Activated CD4-positive, alpha-beta memory T cell treated with anti-CD3 and anti-CD28 coated beads for 36 hours (primary cell): ENCODE results near the gene CREBRF. TPM values are rescaled to one million over a fixed set of nuclear protein-coding genes. Genes with fewer than 3 reads are reported as not detected.
"Not testable (repeated sequence)": the region's sequence is repeated elsewhere in the genome, so short reads cannot be mapped to it uniquely, and the experiment has no call there.

Experiments
- CTCF ChIA-PET: fragments of 350-600 bp; sonication (Branson Sonifier 250); formaldehyde crosslinking; loops from one replicate; lab custom pipeline; 2021; ENCODE audit warnings: antibody characterized with exemption, inconsistent platforms; lab: Charles Lee
- POLR2A ChIA-PET: fragments of 350-600 bp; sonication (Branson Sonifier 250); formaldehyde crosslinking; loops from one replicate; lab custom pipeline; 2021; ENCODE audit warnings: antibody characterized with exemption; lab: Charles Lee
- DNase-seq: peaks from one replicate; pipeline ENCODE4 v3.0.0-alpha.2; 2020
- H3K27ac Mint-ChIP-seq: one replicate; pipeline ENCODE4 v1.8.0; 2021; ENCODE audit warnings: mixed read lengths
- H3K27me3 Mint-ChIP-seq: one replicate; pipeline ENCODE4 v1.8.0; 2021; ENCODE audit warnings: mixed read lengths
- H3K36me3 Mint-ChIP-seq: one replicate; pipeline ENCODE4 v1.8.0; 2021; ENCODE audit warnings: mixed read lengths
- H3K4me1 Mint-ChIP-seq: one replicate; pipeline ENCODE4 v1.8.0; 2021; ENCODE audit warnings: low read depth, mixed read lengths
- H3K4me3 Mint-ChIP-seq: one replicate; pipeline ENCODE4 v1.8.0; 2021; ENCODE audit warnings: mild to moderate bottlenecking, mixed read lengths
- H3K9me3 Mint-ChIP-seq: one replicate; pipeline ENCODE4 v1.8.0; 2021; ENCODE audit warnings: mixed read lengths
- intact Hi-C: fragments of 100-400 bp; cut with micrococcal nuclease; formaldehyde crosslinking; loops from one replicate; pipeline ENCODE4 v1.15.1; 2023
- total RNA-seq, 2 experiments: library from RNA; stranded (reverse); gene quantifications; one replicate each; pipeline ENCODE4 v1.2.3, GENCODE V29; 2021

The CREBRF gene
- total RNA-seq, 2 experiments from 2014 or later: 15.3 to 16.3 TPM

DNA sequence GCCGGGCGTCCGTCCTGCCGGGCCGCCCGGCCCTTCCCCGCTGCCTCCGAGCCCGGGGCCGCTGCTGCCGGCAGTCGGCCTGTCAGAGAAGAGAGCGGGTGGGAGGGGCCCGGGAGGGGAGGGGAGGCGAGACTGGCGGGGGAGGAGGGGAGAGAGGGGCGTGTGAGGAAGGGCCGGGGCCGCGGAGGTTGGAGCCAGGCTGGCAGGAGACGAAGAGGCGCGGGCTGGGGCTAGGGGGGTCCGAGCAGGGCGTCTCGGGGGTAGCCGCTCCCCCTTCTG is 570 bp downstream of the CREBRF start:
- Mint-ChIP-seq H3K27me3 (no peaks in the 10 kb centered on the region), H3K4me1 (peaks cover 38% of the 10 kb centered on the region)
- POLR2A ChIA-PET: interaction anchor here (1.0 to 2.2 kb wide), 6 partner anchors 8 to 98 kb away, joined by 3 to 28 read pairs (median 4); partner anchors contain the start of genes ATP6V0E1 and RPL26L1

DNA sequence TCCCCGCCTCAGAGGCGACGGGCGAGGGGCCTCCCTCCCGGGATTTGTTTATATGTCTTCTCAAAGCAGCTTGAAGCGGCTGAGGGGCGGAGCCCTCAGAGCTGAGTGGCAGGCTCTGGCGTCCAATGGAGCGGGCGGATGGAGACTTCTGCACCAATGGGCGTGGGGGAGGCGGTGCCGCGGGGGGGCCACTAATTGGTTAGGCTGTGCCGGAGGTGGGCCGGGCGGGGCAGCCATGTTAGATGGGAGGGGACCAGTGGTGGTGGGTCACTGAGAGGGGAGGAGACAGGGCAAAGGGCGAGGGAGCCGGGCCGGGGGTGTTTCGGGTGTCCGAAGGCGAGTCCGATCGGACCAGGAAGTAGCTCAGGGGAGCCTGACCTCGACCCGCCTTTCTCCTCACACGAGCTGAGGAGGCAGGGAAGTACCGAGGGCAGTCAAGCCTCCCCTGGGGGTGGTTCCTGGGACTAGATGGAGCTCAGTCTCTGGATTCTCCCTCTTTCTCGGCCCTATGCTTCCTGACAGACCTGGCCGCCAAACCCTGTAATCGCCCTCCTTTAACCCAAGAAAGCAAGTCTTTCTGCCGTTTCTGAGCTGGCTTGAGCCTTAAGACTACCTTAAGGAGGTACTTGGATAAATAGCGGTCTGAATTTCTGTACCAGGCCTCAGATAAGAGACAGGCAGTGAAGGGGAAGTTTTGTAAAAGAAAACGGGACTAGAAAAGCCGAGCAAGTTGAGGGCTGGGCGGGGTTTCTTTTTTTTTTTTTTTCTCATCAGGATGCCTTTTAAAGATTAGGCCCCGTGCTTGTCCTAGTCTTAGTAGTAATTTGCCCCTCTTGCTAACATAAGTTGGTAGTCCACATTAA is 1.1 kb downstream of the CREBRF start:
- no peaks in the 10 kb centered on the region for H3K9me3 Mint-ChIP-seq
- peak overlapping the region; percentile 97 for H3K27ac Mint-ChIP-seq
- H3K36me3 Mint-ChIP-seq: no peaks in the 10 kb centered on the region
- H3K4me1 Mint-ChIP-seq: peaks cover 44% of the 10 kb centered on the region
- CTCF ChIA-PET: interaction anchor here (0.8 to 2.4 kb wide), 9 partner anchors 8 to 1668 kb away, joined by 3 to 25 read pairs (median 4); partner anchors contain the start of genes ATP6V0E1 and BNIP1
- H3K27me3 Mint-ChIP-seq: no peaks in the 10 kb centered on the region
- H3K4me3 Mint-ChIP-seq: peak overlapping the region; percentile 97
- DNase-seq: peak; percentile 100
- POLR2A ChIA-PET: interaction anchor here (0.6 to 2.2 kb wide), 9 partner anchors 8 to 98 kb away, joined by 3 to 28 read pairs (median 4); partner anchors contain the start of genes ATP6V0E1 and RPL26L1
- intact Hi-C loops: loop anchor here (1.0 to 5.0 kb wide), 12 partner anchors 8 to 1670 kb away; partner anchors contain the start of genes BNIP1, BOD1, CPEB4 and FBXW11

More for the DNA sequence above, 570 bp downstream of the CREBRF start:
- H3K27ac Mint-ChIP-seq: peak overlapping the region; percentile 97
- intact Hi-C loops: loop anchor here (1.0 to 5.0 kb wide), 12 partner anchors 9 to 1670 kb away; partner anchors contain the start of genes BNIP1, BOD1, CPEB4 and FBXW11
- H3K36me3 Mint-ChIP-seq: no peaks in the 10 kb centered on the region
- no peaks in the 10 kb centered on the region for H3K9me3 Mint-ChIP-seq
- DNase-seq: no peak
- peak overlapping the region; percentile 97 for H3K4me3 Mint-ChIP-seq
- CTCF ChIA-PET: interaction anchor here (0.8 to 2.4 kb wide), 8 partner anchors 9 to 1667 kb away, joined by 3 to 25 read pairs (median 4); partner anchors contain the start of genes ATP6V0E1 and BNIP1

DNA sequence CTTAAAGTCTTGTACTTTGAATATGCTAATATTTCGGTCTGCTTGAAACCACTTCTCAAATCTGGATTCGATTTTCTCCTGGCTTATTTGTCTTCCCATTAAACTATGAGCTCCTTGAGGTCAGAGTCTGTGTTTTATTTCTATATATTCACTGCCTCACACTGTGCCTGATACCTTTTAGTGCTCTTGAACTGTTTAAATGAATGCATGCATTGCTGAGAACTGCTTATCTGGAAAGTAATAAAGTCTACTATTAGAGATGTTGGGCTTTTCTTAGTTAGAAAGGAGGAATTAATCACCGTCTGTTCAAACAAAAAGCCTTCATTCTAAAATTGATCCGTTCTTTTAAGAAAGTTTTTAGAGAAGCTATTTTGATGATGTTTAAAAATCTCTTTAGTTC is 6.0 kb downstream of the CREBRF start:
- H3K36me3 Mint-ChIP-seq: no peaks in the 10 kb centered on the region
- POLR2A ChIA-PET: interaction anchor here (0.5 to 1.3 kb wide), 2 partner anchors 78 to 274 kb away, joined by 4 to 5 read pairs; no protein-coding TSS in a partner anchor
- no peak for DNase-seq
- intact Hi-C loops: no loop called here
- peaks cover 58% of the 10 kb centered on the region for H3K4me1 Mint-ChIP-seq
- H3K27me3 Mint-ChIP-seq: no peaks in the 10 kb centered on the region
- no peak overlapping the region for H3K4me3 Mint-ChIP-seq
- H3K27ac Mint-ChIP-seq: peak overlapping the region; percentile 54
- CTCF ChIA-PET: interaction anchor here (1.9 kb wide), 1 partner anchor 78 kb away, joined by 8 read pairs; the partner anchor contains the start of gene ATP6V0E1
- no peaks in the 10 kb centered on the region for H3K9me3 Mint-ChIP-seq

DNA sequence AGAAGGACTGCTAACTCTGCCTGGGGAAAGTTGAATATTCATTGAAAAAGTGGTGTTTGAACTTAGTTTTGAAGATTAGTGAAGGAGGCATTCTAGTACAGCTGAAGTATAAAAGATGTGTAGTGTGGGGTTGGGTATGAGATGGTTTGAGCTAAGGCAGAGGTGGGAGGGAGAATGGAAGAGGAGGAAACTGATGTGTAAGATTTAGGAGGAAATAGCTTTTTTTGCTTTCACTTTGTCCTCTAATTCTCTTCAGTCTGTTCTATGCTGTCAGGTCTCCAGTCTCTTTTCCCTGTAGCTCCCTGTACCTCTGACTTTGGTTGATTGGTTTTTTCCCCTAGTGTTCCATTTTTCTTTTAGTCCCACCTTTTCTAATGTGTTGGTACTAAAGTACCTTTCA is 9.0 kb downstream of the CREBRF start:
- intact Hi-C loops: loop anchor here (1.0 to 2.0 kb wide), 3 partner anchors 8 to 80 kb away; partner anchors contain the start of gene BNIP1
- H3K36me3 Mint-ChIP-seq: peaks cover 2% of the 10 kb centered on the region
- peak overlapping the region; percentile 61 for H3K4me3 Mint-ChIP-seq
- no peaks in the 10 kb centered on the region for H3K9me3 Mint-ChIP-seq
- peaks cover 69% of the 10 kb centered on the region for H3K4me1 Mint-ChIP-seq
- H3K27me3 Mint-ChIP-seq: no peaks in the 10 kb centered on the region
- peak overlapping the region; percentile 85 for H3K27ac Mint-ChIP-seq
- POLR2A ChIA-PET: interaction anchor here (1.0 to 1.8 kb wide), 3 partner anchors 8 to 82 kb away, joined by 3 to 6 read pairs (median 3); partner anchors contain the start of genes ATP6V0E1 and BNIP1
- DNase-seq: no peak
- CTCF ChIA-PET: interaction anchor here (0.8 to 1.4 kb wide), 4 partner anchors 8 to 81 kb away, joined by 3 to 4 read pairs (median 4); no protein-coding TSS in a partner anchor

DNA sequence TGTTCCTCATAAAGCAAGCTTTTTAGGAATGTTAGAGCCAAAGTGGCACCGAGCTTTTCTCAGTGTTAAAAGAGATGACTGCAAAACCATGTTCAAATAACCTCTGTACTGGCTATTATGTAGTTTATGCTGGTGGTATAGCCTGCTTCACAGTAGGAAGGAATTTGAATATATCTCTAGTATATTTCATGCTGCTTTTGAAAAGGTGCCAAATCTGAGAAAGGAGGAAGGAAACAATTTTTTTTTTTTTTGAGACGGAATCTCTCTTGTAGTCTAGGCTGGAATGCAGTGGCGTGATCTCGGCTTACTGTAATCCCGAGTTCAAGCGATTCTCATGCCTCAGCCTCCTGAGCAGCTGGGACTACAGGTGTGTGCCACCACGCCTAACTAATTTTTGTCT is 13.5 kb downstream of the CREBRF start:
- H3K4me3 Mint-ChIP-seq: no peak overlapping the region
- DNase-seq: no peak
- H3K27ac Mint-ChIP-seq: no peak overlapping the region
- CTCF ChIA-PET: interaction anchor here (1.3 kb wide), 1 partner anchor 86 kb away, joined by 4 read pairs; the partner anchor contains the start of gene ATP6V0E1
- H3K9me3 Mint-ChIP-seq: no peaks in the 10 kb centered on the region
- intact Hi-C loops: no loop called here
- peaks cover 57% of the 10 kb centered on the region for H3K4me1 Mint-ChIP-seq
- POLR2A ChIA-PET: no interaction called here
- H3K36me3 Mint-ChIP-seq: peaks cover 2% of the 10 kb centered on the region
- H3K27me3 Mint-ChIP-seq: no peaks in the 10 kb centered on the region

DNA sequence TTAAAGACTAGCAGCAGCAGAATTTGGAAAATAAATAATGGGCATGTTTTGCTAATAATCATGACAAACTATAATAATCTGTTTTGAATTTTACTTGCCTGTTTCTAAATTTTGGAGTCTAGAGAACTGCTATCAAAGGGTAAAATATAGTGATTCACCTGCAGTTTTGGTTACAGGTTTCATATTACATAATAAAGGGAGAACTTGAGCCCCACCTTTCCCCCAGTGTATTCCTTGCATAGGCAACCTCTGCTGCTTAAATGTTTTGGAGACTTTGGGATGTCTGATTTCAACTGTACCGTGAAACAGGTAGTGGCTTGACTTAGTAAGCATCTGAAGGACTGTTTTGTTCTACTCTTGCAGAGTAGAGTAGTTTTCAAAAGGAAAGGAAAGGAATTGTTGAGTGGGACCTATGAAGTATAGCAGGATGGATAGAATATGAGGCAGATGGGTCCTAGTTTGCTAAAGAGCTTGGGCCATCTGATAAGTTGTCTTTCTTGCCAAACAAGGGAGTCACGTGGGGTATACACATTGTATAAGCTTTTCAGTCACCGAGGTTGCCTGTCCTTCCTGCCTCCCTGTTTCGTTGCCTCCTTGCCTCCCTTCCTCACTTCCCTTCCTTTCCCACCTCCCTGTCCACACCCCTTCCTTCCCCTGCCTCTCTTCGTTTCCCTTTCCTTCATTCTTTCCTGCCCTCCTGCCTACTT is 19.1 kb downstream of the CREBRF start:
- intact Hi-C loops: no loop called here
- H3K27ac Mint-ChIP-seq: no peak overlapping the region
- no peak for DNase-seq
- H3K4me3 Mint-ChIP-seq: no peak overlapping the region
- H3K4me1 Mint-ChIP-seq: peaks cover 43% of the 10 kb centered on the region
- no peaks in the 10 kb centered on the region for H3K27me3 Mint-ChIP-seq
- CTCF ChIA-PET: no interaction called here
- H3K9me3 Mint-ChIP-seq: no peaks in the 10 kb centered on the region
- POLR2A ChIA-PET: no interaction called here
- peaks cover 2% of the 10 kb centered on the region for H3K36me3 Mint-ChIP-seq

DNA sequence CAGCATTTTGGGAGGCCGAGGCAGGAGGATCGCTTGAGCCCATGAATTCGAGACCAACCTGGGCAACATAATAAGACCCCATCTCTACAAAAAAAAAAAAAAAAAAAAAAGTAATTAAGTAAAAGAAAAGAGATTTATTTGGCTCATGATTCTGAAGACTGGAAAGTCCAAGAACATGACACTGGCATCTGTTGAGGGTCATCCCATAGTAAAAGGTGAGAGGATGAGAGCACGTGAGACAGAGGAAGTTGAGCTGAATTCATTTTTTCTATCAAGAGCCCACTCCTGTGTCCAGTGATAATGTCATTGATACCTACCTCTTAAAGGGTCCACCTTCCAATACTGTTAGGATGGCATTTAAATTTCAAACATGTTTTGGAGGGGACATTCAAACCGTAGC is 19.8 kb downstream of the CREBRF start:
- H3K4me3 Mint-ChIP-seq: no peak overlapping the region
- H3K27me3 Mint-ChIP-seq: no peaks in the 10 kb centered on the region
- CTCF ChIA-PET: no interaction called here
- H3K36me3 Mint-ChIP-seq: peaks cover 2% of the 10 kb centered on the region
- intact Hi-C loops: no loop called here
- no peaks in the 10 kb centered on the region for H3K9me3 Mint-ChIP-seq
- no peak overlapping the region for H3K27ac Mint-ChIP-seq
- DNase-seq: no peak
- POLR2A ChIA-PET: no interaction called here
- H3K4me1 Mint-ChIP-seq: peaks cover 45% of the 10 kb centered on the region

DNA sequence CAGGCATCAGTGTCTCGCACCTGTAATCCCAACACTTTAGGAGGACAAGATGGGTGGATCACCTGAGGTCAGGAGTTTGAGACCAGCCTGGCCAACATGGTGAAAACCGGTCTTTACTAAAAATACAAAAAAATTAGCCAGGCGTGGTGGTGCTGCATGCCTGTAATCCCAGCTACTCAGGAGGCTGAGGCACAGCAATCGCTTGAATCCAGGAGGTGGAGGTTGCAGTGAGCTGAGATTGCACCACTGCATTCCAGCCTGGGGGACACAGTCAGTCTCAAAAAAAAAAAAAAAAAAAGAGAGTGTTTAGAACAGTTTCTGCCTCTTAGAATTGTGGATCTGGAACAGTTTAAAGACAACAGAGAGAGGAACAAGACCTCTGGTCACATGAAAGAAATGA is 20.3 kb downstream of the CREBRF start:
- intact Hi-C loops, H3K9me3 Mint-ChIP-seq, POLR2A ChIA-PET, H3K36me3 Mint-ChIP-seq, H3K4me3 Mint-ChIP-seq, DNase-seq, H3K27me3 Mint-ChIP-seq, CTCF ChIA-PET, H3K27ac Mint-ChIP-seq: not testable (repeated sequence)
- H3K4me1 Mint-ChIP-seq: peaks cover 45% of the 10 kb centered on the region

DNA sequence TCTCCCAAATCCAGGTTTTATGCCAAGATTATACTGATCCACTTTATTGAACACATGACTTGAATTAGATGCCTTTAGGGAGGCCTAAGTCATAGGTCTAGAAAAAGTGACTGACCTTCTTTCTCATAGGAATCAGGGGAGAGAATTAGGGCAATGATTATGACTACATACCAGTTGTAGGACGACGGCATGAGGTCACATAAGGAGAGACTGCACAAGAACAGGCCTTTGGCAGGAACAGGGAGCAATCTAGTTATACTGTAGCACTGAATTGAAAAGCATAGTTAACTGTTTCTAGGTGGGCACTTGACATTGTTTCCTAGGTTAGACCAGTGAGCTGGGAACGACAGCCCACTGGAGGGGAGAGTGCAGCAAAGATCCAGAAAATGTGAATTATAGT is 22.7 kb downstream of the CREBRF start:
- Mint-ChIP-seq H3K27me3 (no peaks in the 10 kb centered on the region), H3K27ac (no peak overlapping the region), H3K36me3 (peaks cover 5% of the 10 kb centered on the region), H3K4me1 (peaks cover 35% of the 10 kb centered on the region), H3K4me3 (no peak overlapping the region), H3K9me3 (no peaks in the 10 kb centered on the region)
- intact Hi-C loops: no loop called here
- CTCF ChIA-PET: interaction anchor here (1.3 kb wide), 1 partner anchor 95 kb away, joined by 4 read pairs; the partner anchor contains the start of gene ATP6V0E1
- DNase-seq: no peak
- POLR2A ChIA-PET: no interaction called here

DNA sequence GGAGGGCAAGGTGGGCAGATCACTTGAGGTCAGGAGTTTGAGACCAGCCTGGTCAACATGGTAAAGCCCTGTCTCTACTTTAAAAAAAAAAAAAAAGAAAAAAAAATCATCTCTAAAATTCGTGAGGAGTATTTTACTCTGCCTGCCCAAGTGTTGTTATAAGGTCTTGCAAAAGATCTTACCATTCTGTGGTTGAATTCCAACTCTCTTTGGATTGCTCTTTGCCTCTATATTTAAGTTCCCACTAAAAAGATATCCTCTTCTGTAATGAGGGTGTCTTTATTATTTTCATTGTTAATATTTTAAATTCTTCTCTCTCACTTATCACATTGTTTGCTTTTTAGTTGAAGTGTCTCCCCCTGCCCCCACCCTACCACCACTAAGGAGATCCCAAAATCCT is 33.4 kb downstream of the CREBRF start:
- intact Hi-C loops: no loop called here
- Mint-ChIP-seq H3K27me3 (no peaks in the 10 kb centered on the region), H3K27ac (no peak overlapping the region), H3K4me1 (peaks cover 33% of the 10 kb centered on the region), H3K9me3 (no peaks in the 10 kb centered on the region), H3K36me3 (peaks cover 21% of the 10 kb centered on the region), H3K4me3 (no peak overlapping the region)
- CTCF ChIA-PET: no interaction called here
- POLR2A ChIA-PET: no interaction called here
- DNase-seq: no peak

DNA sequence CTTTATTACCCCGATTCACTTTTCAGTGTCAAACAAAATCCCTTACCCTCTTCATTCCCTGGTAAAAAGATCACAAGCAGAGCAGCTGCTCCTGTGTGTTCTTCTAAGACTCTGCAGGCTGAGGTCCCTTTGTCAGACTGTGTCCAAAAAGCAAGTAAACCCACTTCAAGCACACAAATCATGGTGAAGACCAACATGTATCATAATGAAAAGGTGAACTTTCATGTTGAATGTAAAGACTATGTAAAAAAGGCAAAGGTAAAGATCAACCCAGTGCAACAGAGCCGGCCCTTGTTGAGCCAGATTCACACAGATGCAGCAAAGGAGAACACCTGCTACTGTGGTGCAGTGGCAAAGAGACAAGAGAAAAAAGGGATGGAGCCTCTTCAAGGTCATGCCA is 34.5 kb downstream of the CREBRF start:
- POLR2A ChIA-PET: no interaction called here
- Mint-ChIP-seq H3K36me3 (peaks cover 21% of the 10 kb centered on the region), H3K27ac (peak overlapping the region; percentile 18)

More for the DNA sequence above, 34.5 kb downstream of the CREBRF start:
- no peaks in the 10 kb centered on the region for H3K9me3 Mint-ChIP-seq
- no peaks in the 10 kb centered on the region for H3K27me3 Mint-ChIP-seq
- H3K4me1 Mint-ChIP-seq: peaks cover 34% of the 10 kb centered on the region
- DNase-seq: no peak
- H3K4me3 Mint-ChIP-seq: no peak overlapping the region
- CTCF ChIA-PET: no interaction called here
- intact Hi-C loops: no loop called here
